ENCODE data around the gene HAGH.

Gene HAGH

GRCh38 chr16:1788095-1788707 is 38.4 kb downstream of the HAGH start:
- Histone ChIP-seq H3K36me3 (ENCODE audit: control insufficient read depth in 5 of 5, insufficient read depth in 5 of 5, low read length in 5 of 5) (peaks cover 0 to 66% (median 43%) of the 10 kb centered on the region in 5 donors), H3K27me3 (ENCODE audit: control insufficient read depth in 5 of 5, insufficient read depth in 4 of 5, low read length in 5 of 5) (no peaks in the 10 kb centered on the region), H3K27ac (ENCODE audit: low read depth, low read length) (no peak overlapping the region), H3K9ac (ENCODE audit: low read length in 5 of 5) (no peak overlapping the region), H3K4me3 (ENCODE audit: low read depth in 1 of 5, low read length in 5 of 5) (no peak overlapping the region), H3K9me3 (ENCODE audit: control insufficient read depth in 5 of 5, low read length in 5 of 5) (no peaks in the 10 kb centered on the region), H3K4me1 (ENCODE audit: control insufficient read depth in 5 of 5, insufficient read depth in 5 of 5, low read length in 5 of 5) (peaks cover 0 to 20% (median 15%) of the 10 kb centered on the region in 5 donors)

GRCh38 chr16:1787322-1788094 is 39.1 kb downstream of the HAGH start:
- peaks cover 0 to 22% (median 16%) of the 10 kb centered on the region in 5 donors for H3K4me1 ChIP-seq (ENCODE audit: control insufficient read depth in 5 of 5, insufficient read depth in 5 of 5, low read length in 5 of 5)
- H3K4me3 ChIP-seq (ENCODE audit: low read depth in 1 of 5, low read length in 5 of 5): no peak overlapping the region
- H3K9me3 ChIP-seq (ENCODE audit: control insufficient read depth in 5 of 5, low read length in 5 of 5): no peaks in the 10 kb centered on the region
- H3K27ac ChIP-seq (ENCODE audit: low read depth, low read length): no peak overlapping the region
- no peak overlapping the region for H3K9ac ChIP-seq (ENCODE audit: low read length in 5 of 5)
- H3K27me3 ChIP-seq (ENCODE audit: control insufficient read depth in 5 of 5, insufficient read depth in 4 of 5, low read length in 5 of 5): no peaks in the 10 kb centered on the region
- H3K36me3 ChIP-seq (ENCODE audit: control insufficient read depth in 5 of 5, insufficient read depth in 5 of 5, low read length in 5 of 5): peaks cover 0 to 66% (median 43%) of the 10 kb centered on the region in 5 donors

GRCh38 chr16:1787056-1787321 is 39.6 kb downstream of the HAGH start:
- Histone ChIP-seq H3K9ac (ENCODE audit: low read length in 5 of 5) (no peak overlapping the region), H3K9me3 (ENCODE audit: control insufficient read depth in 5 of 5, low read length in 5 of 5) (no peaks in the 10 kb centered on the region), H3K4me3 (ENCODE audit: low read depth in 1 of 5, low read length in 5 of 5) (no peak overlapping the region), H3K27me3 (ENCODE audit: control insufficient read depth in 5 of 5, insufficient read depth in 4 of 5, low read length in 5 of 5) (no peaks in the 10 kb centered on the region), H3K4me1 (ENCODE audit: control insufficient read depth in 5 of 5, insufficient read depth in 5 of 5, low read length in 5 of 5) (peaks cover 0 to 22% (median 16%) of the 10 kb centered on the region in 5 donors), H3K27ac (ENCODE audit: low read depth, low read length) (no peak overlapping the region), H3K36me3 (ENCODE audit: control insufficient read depth in 5 of 5, insufficient read depth in 5 of 5, low read length in 5 of 5) (peaks cover 0 to 66% (median 43%) of the 10 kb centered on the region in 5 donors)

GRCh38 chr16:1786242-1787055 is 40.2 kb downstream of the HAGH start:
- Histone ChIP-seq H3K9ac (ENCODE audit: low read length in 5 of 5) (no peak overlapping the region), H3K27me3 (ENCODE audit: control insufficient read depth in 5 of 5, insufficient read depth in 4 of 5, low read length in 5 of 5) (no peaks in the 10 kb centered on the region), H3K36me3 (ENCODE audit: control insufficient read depth in 5 of 5, insufficient read depth in 5 of 5, low read length in 5 of 5) (peaks cover 0 to 60% (median 39%) of the 10 kb centered on the region in 5 donors)

GRCh38 chr16:1785846-1786170 is 40.8 kb downstream of the HAGH start:
- Histone ChIP-seq H3K36me3 (ENCODE audit: control insufficient read depth in 5 of 5, insufficient read depth in 5 of 5, low read length in 5 of 5) (peaks cover 0 to 58% (median 40%) of the 10 kb centered on the region in 5 donors), H3K9ac (ENCODE audit: low read length in 5 of 5) (peak overlapping the region in 1 of 5 donors; percentile 1), H3K4me1 (ENCODE audit: control insufficient read depth in 5 of 5, insufficient read depth in 5 of 5, low read length in 5 of 5) (peaks cover 0 to 34% (median 28%) of the 10 kb centered on the region in 5 donors)

More at GRCh38 chr16:1786242-1787055, 40.2 kb downstream of the HAGH start:
- Histone ChIP-seq H3K27ac (ENCODE audit: low read depth, low read length) (no peak overlapping the region), H3K4me1 (ENCODE audit: control insufficient read depth in 5 of 5, insufficient read depth in 5 of 5, low read length in 5 of 5) (peaks cover 0 to 27% (median 22%) of the 10 kb centered on the region in 5 donors), H3K4me3 (ENCODE audit: low read depth in 1 of 5, low read length in 5 of 5) (no peak overlapping the region), H3K9me3 (ENCODE audit: control insufficient read depth in 5 of 5, low read length in 5 of 5) (no peaks in the 10 kb centered on the region)

GRCh38 chr16:1784977-1785845 is 41.4 kb downstream of the HAGH start:
- Histone ChIP-seq H3K27me3 (ENCODE audit: control insufficient read depth in 5 of 5, insufficient read depth in 4 of 5, low read length in 5 of 5) (no peaks in the 10 kb centered on the region), H3K27ac (ENCODE audit: low read depth, low read length) (no peak overlapping the region), H3K36me3 (ENCODE audit: control insufficient read depth in 5 of 5, insufficient read depth in 5 of 5, low read length in 5 of 5) (peaks cover 0 to 54% (median 40%) of the 10 kb centered on the region in 5 donors), H3K9ac (ENCODE audit: low read length in 5 of 5) (peak overlapping the region in 1 of 5 donors; percentile 1), H3K4me1 (ENCODE audit: control insufficient read depth in 5 of 5, insufficient read depth in 5 of 5, low read length in 5 of 5) (peaks cover 0 to 40% (median 31%) of the 10 kb centered on the region in 5 donors), H3K4me3 (ENCODE audit: low read depth in 1 of 5, low read length in 5 of 5) (no peak overlapping the region), H3K9me3 (ENCODE audit: control insufficient read depth in 5 of 5, low read length in 5 of 5) (no peaks in the 10 kb centered on the region)

More at GRCh38 chr16:1785846-1786170, 40.8 kb downstream of the HAGH start:
- H3K4me3 ChIP-seq (ENCODE audit: low read depth in 1 of 5, low read length in 5 of 5): no peak overlapping the region
- H3K27ac ChIP-seq (ENCODE audit: low read depth, low read length): no peak overlapping the region
- H3K9me3 ChIP-seq (ENCODE audit: control insufficient read depth in 5 of 5, low read length in 5 of 5): no peaks in the 10 kb centered on the region
- no peaks in the 10 kb centered on the region for H3K27me3 ChIP-seq (ENCODE audit: control insufficient read depth in 5 of 5, insufficient read depth in 4 of 5, low read length in 5 of 5)

GRCh38 chr16:1782408-1783264 is 44.0 kb downstream of the HAGH start, which contains the start of the genes NUBP2 and SPSB3:
NUBP2 (plus strand) TSS chr16:1782960; CDS start chr16:1783021, 61 bp downstream.
SPSB3 (minus strand) TSS chr16:1782571; CDS start chr16:1781483, 1,088 bp downstream.
- H3K27ac ChIP-seq (ENCODE audit: low read depth, low read length): peak within 1 kb of the TSS; percentile 80
- H3K36me3 ChIP-seq (ENCODE audit: control insufficient read depth in 5 of 5, insufficient read depth in 5 of 5, low read length in 5 of 5): peaks cover 0 to 51% (median 36%) of the 10 kb centered on the region in 5 donors

GRCh38 chr16:1781758-1782407 is 44.7 kb downstream of the HAGH start:
- peak overlapping the region in 4 of 5 donors; percentile 65 to 78 (median 77) for H3K9ac ChIP-seq (ENCODE audit: low read length in 5 of 5)
- peaks cover 0 to 51% (median 36%) of the 10 kb centered on the region in 5 donors for H3K36me3 ChIP-seq (ENCODE audit: control insufficient read depth in 5 of 5, insufficient read depth in 5 of 5, low read length in 5 of 5)
- H3K27me3 ChIP-seq (ENCODE audit: control insufficient read depth in 5 of 5, insufficient read depth in 4 of 5, low read length in 5 of 5): no peaks in the 10 kb centered on the region
- peaks cover 0 to 44% (median 34%) of the 10 kb centered on the region in 5 donors for H3K4me1 ChIP-seq (ENCODE audit: control insufficient read depth in 5 of 5, insufficient read depth in 5 of 5, low read length in 5 of 5)
- H3K4me3 ChIP-seq (ENCODE audit: low read depth in 1 of 5, low read length in 5 of 5): peak overlapping the region in 4 of 5 donors; percentile 65 to 83 (median 80)
- peak overlapping the region; percentile 50 for H3K27ac ChIP-seq (ENCODE audit: low read depth, low read length)
- H3K9me3 ChIP-seq (ENCODE audit: control insufficient read depth in 5 of 5, low read length in 5 of 5): no peaks in the 10 kb centered on the region

More at GRCh38 chr16:1782408-1783264, 44.0 kb downstream of the HAGH start, which contains the start of the genes NUBP2 and SPSB3:
- Histone ChIP-seq H3K9ac (ENCODE audit: low read length in 5 of 5) (peak within 1 kb of the TSS; percentile 68 to 88 (median 83)), H3K27me3 (ENCODE audit: control insufficient read depth in 5 of 5, insufficient read depth in 4 of 5, low read length in 5 of 5) (no peaks in the 10 kb centered on the region), H3K4me1 (ENCODE audit: control insufficient read depth in 5 of 5, insufficient read depth in 5 of 5, low read length in 5 of 5) (peaks cover 0 to 44% (median 34%) of the 10 kb centered on the region in 5 donors), H3K4me3 (ENCODE audit: low read depth in 1 of 5, low read length in 5 of 5) (peak within 1 kb of the TSS; percentile 79 to 86 (median 83)), H3K9me3 (ENCODE audit: control insufficient read depth in 5 of 5, low read length in 5 of 5) (no peaks in the 10 kb centered on the region)

Measured in subcutaneous abdominal adipose tissue (tissue), 5 donors.